HG03196 (cell line): ENCODE measurements around the gene OPN1SW.

Experiments used
- ATAC-seq: cut with Tn5 transposase; IDR thresholded peaks from one replicate; pipeline ENCODE4 v1.9.1; 2021; ENCODE audit not compliant: unreplicated experiment

The OPN1SW gene

DNA sequence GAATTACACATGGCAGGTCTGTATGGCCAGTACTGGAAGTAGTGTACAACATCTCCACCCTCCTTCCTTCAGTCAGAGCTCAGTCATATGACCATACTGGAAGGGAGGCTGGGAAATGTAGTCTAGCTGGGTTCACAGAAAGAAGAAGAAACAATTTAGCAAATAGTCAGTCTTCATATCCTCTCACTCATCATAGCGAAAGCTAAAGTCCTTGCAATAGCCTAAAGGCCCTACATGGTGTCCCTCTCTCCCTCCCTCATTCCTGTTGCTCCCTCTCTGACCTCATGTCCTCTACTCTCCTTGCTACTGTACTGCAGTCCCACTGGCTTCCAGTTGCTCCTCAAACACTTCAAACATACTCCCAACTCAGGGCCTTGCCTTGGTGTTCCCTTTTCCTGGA, 40.7 kb downstream of the OPN1SW start:
- ATAC-seq, result no peak

DNA sequence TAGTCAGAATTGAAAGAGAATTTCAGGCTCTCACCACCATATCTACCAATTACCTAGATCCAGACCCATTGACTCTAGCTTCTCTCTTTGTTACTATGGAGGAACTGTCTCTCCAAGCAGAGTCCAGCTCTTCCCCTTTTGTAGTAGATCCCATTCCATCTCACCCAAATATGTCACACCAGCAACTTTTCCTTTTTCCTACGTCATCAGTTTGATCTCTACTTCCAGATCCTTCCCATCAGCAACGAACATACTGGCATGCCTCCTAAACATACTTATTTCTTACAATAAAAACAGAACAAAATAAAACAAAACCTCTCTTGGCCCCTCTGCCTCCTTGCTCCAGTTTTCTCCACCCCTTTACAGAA, 42.3 kb downstream of the OPN1SW start:
- no peak for ATAC-seq

DNA sequence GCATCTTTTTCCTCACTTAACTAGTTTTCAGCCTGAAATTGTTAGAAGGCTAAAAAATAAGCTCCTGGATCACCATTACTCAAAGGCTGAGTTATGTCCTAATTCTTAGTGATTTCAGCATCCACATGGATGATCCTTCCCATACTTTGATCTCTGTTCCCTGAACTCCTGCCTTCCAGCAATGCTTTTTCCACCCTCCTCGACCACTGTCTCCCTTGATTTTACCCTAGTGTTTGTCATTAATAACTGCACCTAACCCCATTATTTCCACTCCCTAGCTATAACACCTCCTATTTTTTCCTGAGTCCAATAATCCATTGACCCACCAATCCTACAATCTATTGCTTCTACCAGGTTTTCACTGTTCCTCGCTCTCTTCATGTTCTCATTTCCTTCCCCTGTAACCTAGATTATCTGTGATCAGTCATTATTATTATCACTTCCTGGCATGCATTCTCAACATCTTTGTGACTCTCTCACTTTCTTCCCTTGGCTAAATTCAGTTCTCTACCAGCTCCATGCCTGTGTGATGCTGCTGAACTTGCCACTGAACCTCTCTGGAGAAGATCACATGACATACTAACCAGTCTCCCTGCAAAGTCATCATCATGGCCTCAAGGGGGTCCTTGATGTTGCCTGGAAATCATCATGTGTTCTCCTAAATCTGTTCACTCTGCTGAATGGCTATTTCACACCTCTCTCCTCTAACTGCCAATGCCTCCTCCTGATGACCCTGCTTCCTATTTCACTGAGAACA, 42.9 kb downstream of the OPN1SW start:
- no peak for ATAC-seq

DNA sequence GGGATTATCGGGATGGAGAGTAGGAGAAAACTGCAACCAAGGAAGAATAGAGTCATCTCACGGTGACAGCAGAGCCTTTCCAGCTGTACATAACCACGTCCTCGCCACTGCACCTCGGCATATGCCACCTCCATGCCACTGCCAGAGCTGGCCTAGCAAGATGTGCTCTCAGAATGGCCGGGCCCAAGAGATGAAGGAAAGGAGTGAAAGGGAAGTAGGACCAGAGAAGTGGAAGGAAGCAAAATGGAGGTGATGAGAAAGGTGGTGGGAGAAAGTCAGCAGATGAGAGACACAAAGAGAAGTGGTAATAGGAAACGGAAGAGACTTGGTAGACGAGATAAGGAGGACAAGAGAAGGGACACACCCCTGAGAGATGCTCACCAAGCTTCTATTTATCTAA, 44.4 kb downstream of the OPN1SW start:
- ATAC-seq, result no peak

DNA sequence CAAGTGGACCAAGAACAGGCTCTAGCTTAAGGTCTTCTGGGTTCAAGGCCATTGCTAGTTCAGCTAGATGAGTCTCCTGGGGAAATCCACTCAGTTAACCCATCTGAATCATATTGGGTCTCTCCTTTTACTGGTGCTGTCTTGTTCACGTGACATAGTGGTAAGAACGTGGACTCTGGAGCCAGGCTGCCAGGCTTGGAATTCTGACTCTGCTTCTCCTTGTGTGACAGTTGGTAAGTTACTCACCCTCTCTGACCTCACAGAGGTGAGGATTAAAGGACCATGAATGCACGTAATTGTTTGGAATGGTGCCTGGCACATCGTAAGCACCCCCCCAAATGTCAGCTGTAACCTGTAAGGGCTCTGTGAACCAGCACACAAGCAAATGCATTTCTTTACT, 46.1 kb downstream of the OPN1SW start:
- no peak for ATAC-seq

DNA sequence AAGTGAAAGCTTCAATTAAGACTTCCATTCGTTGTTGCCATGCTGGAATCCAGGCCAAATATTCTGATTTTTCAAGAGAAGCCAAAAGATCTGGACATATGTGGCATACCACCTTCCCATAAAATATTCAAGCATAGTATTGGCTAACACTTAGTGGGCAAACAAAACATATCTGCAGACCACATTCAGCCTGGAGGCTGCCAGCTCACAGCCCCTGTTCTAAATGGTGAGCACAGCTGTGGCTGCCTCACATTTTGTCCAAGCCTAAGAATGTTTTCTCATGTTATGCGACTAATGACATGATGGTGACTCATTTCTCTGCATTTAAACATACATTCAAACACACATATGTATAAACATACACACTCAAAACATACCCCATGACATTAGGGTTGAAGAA, 47.0 kb downstream of the OPN1SW start:
- no peak for ATAC-seq

DNA sequence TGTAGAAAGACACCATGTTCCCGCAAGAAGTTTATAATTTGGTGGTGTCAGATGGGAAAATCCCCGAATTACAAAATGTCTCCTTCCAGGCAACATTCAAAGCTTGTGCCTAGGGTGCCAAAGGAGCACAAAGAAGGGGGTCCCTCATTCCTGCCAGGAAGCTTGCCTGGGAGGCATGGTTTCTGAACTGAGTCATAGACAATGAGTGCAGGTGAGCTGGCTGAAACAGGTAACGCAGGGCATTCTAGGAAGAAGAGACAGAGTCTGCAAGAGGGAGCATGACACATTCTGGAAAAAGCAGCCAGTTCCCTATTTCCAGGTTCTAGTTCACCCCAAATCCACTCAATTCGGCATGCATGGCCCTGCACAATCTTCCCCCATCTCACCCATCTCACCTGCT, 48.4 kb downstream of the OPN1SW start:
- no peak for ATAC-seq

DNA sequence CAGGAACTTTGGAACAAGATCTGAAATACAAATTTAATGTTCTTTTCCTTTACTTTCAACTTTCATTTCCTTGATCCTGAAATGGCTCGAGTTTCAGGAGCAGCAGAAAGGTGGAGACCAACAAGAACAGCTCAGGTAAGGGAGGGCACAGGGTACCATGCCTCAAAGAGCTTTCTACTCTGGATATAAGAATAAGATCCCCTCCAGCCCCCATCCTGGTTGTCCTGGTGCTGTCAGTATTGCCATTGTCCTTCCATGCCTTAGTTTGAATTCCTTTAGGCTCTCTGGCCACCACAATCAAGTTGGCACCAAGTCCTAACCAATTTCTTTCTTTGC, 48.9 kb downstream of the OPN1SW start:
- no peak for ATAC-seq

DNA sequence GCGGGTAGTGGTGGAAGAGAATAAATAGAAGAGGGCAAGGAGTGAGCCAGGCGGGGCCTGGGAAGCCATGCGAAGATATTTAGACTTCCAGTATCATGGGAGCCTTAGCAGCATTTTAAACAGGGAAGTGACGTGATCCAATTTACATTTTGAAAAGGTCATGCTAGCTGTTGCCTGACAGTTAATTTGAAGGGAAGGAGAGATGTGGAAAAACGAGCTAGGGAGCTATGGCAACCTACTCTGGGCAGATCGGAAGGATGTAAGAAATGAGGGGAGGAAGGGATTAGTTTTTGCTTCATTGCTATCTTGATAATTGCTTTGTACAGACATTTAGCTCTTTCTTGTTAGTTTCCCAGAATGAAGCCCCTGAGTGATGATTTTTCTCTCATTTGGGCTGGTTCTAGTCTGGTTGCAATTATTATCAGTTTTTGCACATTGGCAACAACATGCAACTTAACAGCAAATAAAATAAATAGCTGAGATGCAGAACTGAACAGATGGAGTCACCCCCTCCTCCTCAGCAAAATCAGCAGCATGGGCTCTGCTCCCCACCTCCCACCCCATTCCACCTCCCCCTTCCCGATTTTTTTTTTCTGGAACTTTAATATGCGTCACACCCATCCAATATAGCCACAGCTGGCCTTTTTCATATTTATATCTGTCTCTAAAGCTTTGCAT, 49.4 kb downstream of the OPN1SW start:
- ATAC-seq, result no peak

DNA sequence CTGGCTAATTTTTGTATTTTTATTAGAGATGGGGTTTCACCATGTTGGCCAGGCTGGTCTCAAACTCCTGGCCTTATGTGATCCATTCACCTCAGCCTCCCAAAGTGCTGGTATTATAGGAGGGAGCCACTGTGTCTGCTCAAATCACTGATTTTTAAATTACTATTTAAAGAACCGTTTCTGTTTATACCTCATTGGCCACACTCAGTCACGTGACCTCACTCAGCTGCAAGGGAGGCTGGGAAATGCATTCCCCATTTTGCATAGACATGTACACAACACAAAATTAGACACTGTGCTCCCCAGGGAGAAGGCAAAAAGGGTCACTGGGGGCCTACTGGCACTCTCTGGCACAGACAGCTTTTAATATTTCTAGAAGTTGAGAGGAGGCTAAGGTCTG, 50.1 kb downstream of the OPN1SW start:
- ATAC-seq, result no peak

DNA sequence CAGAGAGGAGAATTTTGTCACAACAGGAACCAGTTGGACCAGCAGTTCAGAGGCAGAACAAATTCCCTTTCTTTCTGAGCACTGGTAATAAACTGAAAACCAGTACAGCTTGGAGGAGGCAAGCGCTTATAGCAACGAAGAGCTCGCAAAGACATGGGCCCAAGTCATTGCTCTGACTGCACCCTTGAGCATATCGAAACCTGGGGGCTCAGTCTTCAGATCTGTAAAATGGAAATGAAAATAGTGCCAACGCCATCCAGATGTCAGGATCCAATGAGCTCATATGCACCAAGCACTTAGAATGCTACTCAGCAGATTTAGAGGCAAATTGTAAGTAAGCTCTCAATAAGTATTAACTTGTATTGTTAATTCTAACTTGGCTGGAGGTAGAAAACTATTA, 50.9 kb downstream of the OPN1SW start:
- ATAC-seq, result no peak
